Bronchial epithelial cell (primary cell): ENCODE data around the gene PAX7. TPM values are rescaled to one million over a fixed set of nuclear protein-coding genes. Genes with fewer than 3 reads are reported as not detected.

Source experiments
- DNase-seq: peaks from one replicate; pipeline ENCODE4 v3.0.0-alpha.2; 2010; ENCODE audit warnings: low read depth
- FAIRE-seq: peaks from 2 replicates; lab custom pipeline; 2011; peaks lifted over from hg19 to GRCh38; lab: Jason Lieb, UNC
- H3K27me3 ChIP-seq: 2 replicates; pipeline ENCODE4 v1.5.1; 2011; ENCODE audit warnings: low read length; ENCODE audit not compliant: control insufficient read depth, insufficient read depth
- H3K36me3 ChIP-seq: 2 replicates; pipeline ENCODE4 v1.5.1; 2011; ENCODE audit warnings: low read length; ENCODE audit not compliant: control insufficient read depth, insufficient read depth
- H3K4me3 ChIP-seq: 2 replicates; pipeline ENCODE4 v1.5.1; 2011; ENCODE audit warnings: mild to moderate bottlenecking, low read depth, low read length, control low read depth
- CTCF ChIP-seq: IDR thresholded peaks from 2 replicates; pipeline ENCODE4 v1.5.1; 2011; ENCODE audit warnings: mild to moderate bottlenecking, moderate library complexity, low read length, control low read depth, inconsistent platforms; ENCODE audit not compliant: insufficient read depth, severe bottlenecking
- total RNA-seq: library from RNA; depleted of rRNA; stranded (reverse); fragments of >200 nt; gene quantifications from 2 replicates; pipeline ENCODE4 v1.2.1, GENCODE V29; 2014

PAX7 gene
- total RNA-seq, 1 donor from 2014 or later, result not detected

GRCh38 chr1:18603212-18603852, 27.3 kb upstream of the PAX7 start:
- no peak for FAIRE-seq
- no peaks in the 10 kb centered on the region for H3K27me3 ChIP-seq
- H3K4me3 ChIP-seq, result no peak overlapping the region
- no peak for TF ChIP-seq CTCF
- no peak for DNase-seq
- no peaks in the 10 kb centered on the region for H3K36me3 ChIP-seq

- H3K36me3 ChIP-seq, result no peaks in the 10 kb centered on the region
- H3K4me3 ChIP-seq, result no peak overlapping the region
- DNase-seq (no peak), FAIRE-seq (peak; percentile 43)
- TF ChIP-seq CTCF, result no peak
- H3K27me3 ChIP-seq, result no peaks in the 10 kb centered on the region
Observed at GRCh38 chr1:18606443-18607288, 24.0 kb upstream of the PAX7 start.

GRCh38 chr1:18607289-18607760, 23.3 kb upstream of the PAX7 start:
- no peaks in the 10 kb centered on the region for H3K36me3 ChIP-seq
- H3K27me3 ChIP-seq, result no peaks in the 10 kb centered on the region
- H3K4me3 ChIP-seq, result no peak overlapping the region
- TF ChIP-seq CTCF, result no peak
- FAIRE-seq (no peak), DNase-seq (no peak)

GRCh38 chr1:18608534-18608933, 22.1 kb upstream of the PAX7 start:
- no peak for TF ChIP-seq CTCF
- no peaks in the 10 kb centered on the region for H3K36me3 ChIP-seq
- H3K27me3 ChIP-seq, result no peaks in the 10 kb centered on the region
- no peak overlapping the region for H3K4me3 ChIP-seq
- DNase-seq (no peak), FAIRE-seq (no peak)

GRCh38 chr1:18611311-18611710, 19.3 kb upstream of the PAX7 start:
- FAIRE-seq (no peak), DNase-seq (no peak)
- no peak for TF ChIP-seq CTCF
- peaks cover 3% of the 10 kb centered on the region for H3K27me3 ChIP-seq
- H3K36me3 ChIP-seq, result no peaks in the 10 kb centered on the region
- H3K4me3 ChIP-seq, result no peak overlapping the region
